GM18858 (cell line): ENCODE results near the gene PALM.
"Not testable (repeated sequence)": the region's sequence is repeated elsewhere in the genome, so short reads cannot be mapped to it uniquely, and the experiment has no call there.

Experiments used
- ATAC-seq: cut with Tn5 transposase; IDR thresholded peaks from one replicate; pipeline ENCODE4 v1.9.1; 2021; ENCODE audit not compliant: unreplicated experiment

The PALM gene

DNA sequence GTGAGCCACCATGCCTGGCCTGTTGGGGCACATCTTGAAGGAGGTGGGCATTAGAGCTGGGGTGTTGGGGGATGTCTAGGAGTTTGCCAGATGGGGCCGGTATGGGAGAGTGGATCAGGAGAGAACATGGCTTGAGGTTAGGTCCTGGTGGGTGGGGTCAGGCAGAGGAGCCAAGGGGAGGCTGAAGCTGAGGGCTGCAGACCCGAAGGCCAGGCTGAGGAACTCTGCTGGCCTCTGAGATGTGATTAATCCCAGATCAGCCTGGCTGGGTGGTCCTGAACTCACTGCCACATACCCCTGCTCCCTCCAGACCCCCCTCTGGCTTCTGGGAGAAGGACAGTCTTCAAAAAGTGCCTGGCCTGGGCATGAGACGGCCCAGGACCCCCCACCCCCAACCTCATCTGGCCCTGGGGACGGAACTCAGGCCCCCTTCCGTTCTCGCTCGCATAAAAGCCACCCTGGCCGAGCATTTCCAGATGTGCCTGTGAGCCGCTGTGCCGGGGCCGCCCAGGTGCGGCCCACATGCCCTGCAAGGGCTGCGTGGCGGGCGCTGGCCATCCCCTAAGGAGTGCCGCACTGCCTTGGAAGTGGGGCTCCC, 29.8 kb upstream of the PALM start:
- ATAC-seq = no peak

DNA sequence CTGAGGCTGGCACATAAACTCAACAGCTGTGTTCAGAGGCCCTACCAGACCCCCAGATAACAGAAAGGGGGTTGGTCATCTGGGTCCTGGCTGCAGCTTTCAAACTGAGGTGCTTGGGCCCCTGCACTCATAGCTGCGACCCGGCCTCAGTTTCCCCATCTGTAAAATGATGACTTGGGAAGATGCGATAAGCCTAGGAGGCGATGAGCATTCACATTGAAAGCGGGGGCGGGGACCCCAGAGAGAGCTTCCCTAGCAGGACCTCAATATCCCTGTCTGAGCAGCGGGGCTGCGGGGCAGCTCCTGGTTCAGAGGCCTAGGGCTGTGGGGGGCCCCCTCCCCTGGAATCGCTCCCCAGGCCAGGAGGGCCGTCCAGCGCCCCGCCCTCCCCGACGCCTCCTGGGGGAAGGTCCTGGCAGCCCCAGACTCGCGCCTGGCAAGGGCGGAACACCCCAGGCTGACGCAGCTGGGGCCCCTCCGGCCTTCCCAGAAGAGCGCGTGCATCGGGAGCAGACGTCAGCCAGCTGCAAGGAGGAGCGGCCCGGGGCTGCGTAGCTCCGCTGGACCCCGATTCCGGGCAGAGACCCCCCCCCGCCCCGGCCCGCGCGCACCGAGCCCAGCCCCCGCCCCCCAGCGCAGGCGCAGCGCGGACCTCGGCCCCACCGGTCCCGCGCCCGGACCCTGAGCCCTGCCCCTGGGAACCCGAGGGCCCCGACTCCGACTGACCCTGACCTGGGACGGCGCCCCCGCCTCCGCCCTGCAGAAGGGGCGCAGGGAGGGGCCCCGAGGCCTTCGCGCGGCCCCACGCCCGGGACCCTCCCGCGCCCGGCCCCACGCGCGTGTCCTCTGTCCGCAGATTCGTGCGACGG, 29.1 kb upstream of the PALM start:
- ATAC-seq = no peak

DNA sequence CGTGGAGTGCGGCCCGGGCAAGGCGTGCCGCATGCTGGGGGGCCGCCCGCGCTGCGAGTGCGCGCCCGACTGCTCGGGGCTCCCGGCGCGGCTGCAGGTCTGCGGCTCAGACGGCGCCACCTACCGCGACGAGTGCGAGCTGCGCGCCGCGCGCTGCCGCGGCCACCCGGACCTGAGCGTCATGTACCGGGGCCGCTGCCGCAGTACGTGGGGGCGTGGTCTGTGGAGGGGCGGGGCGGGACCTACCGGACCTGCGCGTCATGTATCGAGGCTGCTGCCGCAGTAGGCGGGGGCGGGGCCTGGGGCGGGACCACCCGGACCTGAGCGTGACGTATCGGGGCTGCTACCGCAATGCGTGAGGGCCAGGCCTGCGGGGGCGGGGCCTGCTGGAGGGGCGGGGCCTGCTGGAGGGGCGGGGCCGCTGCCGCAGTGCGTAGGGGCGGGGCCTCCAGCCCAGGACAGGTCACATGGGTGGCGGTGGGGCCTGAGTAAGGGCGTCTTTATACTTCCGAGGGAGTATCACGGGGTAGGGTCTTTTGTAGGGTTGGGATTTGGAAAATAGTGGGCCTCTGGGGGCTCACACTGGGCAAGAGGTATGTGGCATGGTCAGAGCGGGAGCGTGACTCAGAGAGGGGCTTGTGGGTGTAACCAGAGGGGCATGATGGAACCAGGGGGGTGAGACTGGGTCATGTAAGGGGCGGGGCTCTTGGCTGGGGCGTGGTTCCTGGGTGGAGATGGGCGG, 28.3 kb upstream of the PALM start:
- peak; percentile 52 for ATAC-seq

DNA sequence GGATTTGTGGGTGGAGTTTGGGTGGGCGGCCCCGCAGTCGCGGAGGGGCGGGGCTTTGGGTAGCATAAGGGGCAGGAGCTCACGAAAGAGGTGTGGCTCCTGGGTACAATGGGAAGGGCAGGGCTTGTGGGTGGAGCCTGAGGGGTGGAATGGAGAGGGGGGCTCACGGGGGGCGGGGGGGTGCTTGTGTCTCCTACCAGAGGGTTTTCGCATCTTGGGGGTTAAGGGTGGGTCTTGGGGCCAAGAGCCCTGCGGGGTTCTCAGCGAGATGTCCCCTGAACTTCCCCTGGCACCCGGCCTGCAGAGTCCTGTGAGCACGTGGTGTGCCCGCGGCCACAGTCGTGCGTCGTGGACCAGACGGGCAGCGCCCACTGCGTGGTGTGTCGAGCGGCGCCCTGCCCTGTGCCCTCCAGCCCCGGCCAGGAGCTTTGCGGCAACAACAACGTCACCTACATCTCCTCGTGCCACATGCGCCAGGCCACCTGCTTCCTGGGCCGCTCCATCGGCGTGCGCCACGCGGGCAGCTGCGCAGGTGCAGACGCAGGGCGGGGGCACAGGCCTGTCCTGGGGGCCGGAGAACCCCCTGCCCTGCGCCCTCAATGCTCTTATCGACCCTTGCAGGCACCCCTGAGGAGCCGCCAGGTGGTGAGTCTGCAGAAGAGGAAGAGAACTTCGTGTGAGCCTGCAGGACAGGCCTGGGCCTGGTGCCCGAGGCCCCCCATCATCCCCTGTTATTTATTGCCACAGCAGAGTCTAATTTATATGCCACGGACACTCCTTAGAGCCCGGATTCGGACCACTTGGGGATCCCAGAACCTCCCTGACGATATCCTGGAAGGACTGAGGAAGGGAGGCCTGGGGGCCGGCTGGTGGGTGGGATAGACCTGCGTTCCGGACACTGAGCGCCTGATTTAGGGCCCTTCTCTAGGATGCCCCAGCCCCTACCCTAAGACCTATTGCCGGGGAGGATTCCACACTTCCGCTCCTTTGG, 27.4 kb upstream of the PALM start:
- no peak for ATAC-seq

DNA sequence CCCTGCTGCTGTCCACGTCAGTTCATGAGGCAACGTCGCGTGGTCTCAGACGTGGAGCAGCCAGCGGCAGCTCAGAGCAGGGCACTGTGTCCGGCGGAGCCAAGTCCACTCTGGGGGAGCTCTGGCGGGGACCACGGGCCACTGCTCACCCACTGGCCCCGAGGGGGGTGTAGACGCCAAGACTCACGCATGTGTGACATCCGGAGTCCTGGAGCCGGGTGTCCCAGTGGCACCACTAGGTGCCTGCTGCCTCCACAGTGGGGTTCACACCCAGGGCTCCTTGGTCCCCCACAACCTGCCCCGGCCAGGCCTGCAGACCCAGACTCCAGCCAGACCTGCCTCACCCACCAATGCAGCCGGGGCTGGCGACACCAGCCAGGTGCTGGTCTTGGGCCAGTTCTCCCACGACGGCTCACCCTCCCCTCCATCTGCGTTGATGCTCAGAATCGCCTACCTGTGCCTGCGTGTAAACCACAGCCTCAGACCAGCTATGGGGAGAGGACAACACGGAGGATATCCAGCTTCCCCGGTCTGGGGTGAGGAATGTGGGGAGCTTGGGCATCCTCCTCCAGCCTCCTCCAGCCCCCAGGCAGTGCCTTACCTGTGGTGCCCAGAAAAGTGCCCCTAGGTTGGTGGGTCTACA, 25.9 kb upstream of the PALM start:
- no peak for ATAC-seq

DNA sequence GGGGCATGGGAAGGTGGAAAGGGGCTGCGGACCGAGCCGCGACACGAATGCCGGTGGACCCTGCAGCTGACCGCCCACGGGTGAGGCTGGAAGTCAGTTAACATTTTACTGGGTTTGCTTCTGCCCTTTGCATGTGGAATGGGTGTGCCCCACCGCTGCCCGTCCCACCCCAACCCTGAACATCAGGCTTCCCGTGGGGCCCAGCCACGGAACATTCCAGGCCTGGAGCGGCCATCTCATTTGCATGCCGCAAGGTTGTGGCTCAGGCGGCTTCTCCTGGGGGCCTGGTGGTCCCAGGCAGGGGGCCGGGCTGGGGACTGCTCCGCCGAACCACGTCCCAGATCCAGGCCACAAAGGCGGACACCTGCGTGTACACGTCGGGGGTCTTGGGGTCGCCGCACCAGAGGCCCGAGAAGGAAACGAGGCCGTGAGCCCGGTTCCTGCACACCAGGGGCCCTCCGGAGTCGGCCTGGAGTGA, 23.2 kb upstream of the PALM start:
- no peak for ATAC-seq

DNA sequence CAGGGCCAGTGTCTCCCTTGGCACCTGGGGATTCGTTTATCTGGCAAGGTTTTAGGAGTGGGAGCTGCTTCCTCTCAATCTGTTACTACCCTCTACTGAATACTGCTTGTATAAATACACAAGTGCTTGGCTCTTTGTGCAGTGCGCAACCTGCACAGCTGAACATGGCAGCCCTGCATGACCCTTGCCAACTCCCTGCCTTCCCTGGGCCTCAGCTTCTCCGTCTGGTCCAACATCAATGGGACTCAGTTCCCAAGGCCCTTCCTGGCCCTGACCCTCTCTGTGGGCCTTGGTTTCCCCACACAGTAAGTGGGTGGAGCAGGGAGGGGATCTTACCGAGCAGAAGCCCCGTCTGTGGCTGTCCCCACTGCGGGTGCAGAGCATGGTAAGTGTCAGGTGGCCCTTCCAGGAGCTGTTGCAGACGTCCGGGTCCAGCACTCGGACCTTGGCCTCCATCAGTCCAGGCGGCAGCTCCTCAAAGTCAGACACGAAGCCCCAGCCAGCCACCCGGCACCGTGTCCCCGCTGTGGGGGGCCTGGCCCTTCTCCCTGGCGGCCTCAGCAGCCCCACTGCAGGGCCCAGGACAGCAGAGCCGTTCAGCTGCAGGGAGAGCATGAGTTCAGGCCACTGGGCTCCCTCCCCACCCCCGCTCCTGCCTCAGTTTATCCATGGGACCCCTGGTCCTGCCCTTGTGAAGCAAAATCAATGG, 22.0 kb upstream of the PALM start:
- ATAC-seq = no peak

DNA sequence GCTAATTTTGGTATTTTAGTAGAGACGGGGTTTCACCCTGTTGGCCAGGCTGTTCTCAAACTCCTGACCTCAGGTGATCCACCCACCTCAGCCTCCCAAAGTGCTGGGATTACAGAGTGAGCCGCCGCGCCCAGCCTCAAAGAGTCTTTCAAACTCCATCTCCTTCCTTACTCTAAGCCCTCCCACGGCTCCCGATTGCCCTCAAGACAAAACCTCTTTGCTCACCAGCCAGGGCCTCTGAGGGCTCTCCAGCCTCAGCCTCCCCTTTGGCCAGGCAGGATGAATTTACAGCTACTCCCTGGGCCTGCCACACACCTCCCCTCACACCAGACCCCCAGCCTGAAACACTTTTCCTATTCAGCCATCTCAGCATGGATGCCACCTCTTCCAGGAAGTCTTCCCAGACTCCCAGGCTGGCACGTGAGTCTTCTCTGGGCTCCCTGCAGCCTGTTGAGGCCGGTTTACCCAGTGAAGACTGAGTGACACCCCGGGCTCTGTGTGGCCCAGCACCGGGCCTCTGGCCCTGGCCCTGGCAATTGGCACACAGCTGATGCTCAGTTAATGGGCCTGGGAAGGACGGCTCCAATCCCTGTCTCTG, 21.1 kb upstream of the PALM start:
- ATAC-seq = no peak

DNA sequence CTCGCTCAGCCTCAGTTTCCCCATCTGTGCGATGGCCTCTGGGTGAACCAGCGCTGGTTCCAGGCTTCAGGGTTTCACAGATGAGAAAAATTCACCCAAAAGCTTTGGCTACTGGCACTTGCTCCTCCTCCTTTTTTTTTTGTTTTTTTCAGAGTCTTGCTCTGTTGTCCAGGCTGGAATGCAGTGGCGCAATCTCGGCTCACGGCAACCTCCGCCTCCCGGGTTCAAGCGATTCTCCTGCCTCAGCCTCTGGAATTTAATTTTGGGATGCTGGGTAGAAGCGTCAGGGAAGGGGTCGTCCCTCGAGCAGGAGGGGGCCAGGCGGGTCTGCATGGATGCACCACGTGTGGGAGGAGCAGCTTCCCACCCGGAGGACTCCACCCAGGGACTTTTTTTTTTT, 20.5 kb upstream of the PALM start:
- ATAC-seq = no peak

DNA sequence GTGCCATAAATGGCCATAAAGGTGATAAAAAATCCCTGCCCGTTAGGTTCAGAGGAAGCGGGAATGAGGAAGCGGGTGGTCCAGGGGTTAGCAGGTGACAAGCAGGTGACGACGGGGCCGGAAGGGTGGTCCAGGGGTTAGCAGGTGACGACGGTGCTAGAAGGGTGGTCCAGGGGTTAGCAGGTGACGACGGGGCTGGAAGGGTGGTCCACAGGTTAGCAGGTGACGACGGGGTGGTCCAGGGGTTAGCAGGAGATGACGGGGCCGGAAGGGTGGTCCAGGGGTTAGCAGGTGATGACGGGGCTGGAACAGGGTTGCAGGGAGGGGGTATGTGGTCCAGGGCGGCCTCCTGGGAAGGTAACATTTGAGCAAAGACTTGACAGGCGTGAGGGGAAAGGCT, 19.7 kb upstream of the PALM start:
- no peak for ATAC-seq

DNA sequence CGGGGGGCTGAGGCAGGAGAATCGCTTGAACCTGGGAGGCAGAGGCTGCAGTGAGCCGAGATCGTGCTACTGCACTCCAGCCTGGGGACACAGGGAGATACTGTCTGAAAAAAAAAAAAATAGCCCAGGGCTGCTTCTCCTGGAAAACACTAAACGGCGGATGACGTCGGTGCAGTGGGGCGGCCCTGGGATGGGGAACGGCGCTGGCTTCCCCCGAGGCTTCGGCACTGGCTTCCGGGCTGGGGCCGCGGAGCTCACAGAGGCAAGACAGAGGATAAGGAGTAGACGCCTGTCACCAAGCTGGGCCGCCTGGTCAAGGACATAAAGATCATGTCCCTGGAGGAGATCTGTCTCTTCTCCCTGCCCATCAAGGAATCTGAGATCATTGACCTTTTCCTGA, 18.5 kb upstream of the PALM start:
- ATAC-seq = no peak

DNA sequence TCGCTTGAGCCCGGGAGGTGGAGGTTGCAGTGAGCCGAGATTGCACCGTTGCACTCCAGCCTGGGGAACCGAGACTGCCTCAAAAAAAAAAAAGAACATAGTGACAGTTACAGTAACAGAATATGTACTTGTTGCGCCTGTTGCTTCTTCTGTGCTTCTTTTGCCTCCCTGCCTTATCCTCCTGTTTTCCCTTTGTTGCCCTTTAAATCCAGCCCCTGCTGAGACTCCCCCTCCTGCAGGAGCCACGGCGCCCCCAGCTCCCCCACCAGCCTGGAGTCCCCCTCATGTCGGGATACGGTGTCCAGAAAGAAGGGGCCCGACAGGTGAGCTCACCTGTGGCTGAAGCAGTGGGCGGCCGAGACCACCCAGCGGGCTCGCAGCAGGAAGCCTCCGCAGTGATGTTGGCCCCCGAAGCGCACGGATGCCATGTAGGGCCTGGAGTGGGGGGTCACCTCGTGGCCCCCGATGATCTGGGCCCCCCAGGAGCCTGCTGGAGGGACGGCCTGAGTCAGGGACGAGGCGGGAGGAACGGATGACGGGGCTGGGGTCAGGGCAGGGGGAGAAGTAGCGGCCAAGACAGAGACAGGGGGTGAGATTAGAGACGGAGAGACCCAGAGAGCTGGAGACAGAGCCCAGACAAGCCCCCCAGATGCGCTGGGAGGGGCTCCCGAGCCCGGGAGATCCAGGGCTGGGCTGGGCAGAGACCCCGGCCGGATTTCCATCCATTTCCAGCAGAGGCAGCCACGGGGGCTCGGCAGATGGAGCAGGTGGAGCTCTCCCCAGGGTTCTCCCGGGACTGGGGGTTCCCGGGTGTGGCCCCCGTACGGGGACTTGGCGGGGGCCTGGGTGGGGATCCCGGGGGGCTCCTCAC, 14.0 kb upstream of the PALM start:
- ATAC-seq = no peak

DNA sequence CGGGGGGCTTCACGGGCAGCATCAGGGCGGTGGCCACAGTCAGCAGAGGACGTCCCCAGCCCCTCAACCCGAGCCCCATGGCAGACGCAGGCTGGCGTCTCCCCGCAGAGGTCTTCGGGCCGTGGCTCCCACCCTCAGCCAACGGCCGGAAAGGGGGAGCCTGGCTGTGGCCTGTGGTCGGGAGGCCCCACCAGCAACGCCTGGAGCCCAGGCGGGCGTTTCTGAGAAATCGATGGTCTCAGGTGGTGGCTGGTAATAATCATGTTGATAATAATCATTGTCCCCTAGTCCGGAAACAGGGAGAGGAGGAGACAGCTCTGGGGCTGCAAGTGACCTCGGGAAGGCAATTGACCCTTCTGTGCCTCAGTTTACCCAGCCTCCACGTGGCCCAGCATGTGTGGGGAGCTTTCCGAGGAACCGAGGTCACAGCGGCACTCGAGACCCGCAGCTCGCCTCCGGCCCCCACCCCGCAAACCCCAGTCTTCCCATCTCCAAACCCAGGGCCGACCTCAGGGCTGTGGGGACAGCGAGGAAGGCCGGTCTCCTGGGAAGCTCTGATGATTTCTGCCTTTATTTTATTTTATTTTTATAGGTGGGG, 13.3 kb upstream of the PALM start, which contains the start of gene PRSS57:
Gene PRSS57, minus strand, starts transcription at position 101 of the 598 bp plus-strand sequence. Its CDS starts 22 bp downstream, at position 79.
- ATAC-seq = no peak

DNA sequence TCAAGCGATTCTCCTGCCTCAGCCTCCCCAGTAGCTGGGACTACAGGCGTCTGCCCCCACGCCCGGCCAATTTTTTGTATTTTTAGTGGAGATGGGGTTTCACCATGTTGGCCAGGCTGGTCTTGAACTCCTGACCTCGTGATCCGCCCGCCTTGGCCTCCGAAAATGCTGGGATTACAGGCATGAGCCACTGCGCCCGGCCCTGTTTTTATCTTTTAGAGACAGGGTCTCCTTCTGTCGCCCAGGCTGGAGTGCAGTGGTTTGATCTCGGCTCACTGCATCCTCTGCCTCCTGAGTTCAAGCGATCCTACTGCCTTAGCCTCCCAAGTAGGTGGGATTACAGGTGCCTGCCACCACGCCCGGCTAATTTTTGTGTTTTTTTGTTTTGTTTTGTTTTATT, 10.2 kb upstream of the PALM start:
- not testable (repeated sequence) for ATAC-seq

DNA sequence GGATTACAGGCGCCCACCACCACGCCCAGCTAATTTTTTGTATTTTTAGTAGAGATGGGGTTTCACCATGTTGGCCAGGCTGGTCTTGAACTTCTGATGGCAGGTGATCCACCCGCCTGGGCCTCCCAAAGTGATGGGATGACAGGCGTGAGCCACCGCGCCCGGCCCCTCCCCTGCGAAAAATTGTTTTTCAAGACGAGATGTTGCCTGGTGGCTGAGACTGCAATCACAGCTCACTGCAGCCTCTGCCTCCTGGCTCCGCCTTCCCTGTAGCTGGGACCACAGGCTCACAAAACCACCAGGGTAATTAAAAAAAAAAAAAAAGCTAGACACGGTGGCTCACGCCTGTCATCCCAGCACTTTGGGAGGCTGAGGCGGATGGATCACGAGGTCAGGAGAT, 8.8 kb upstream of the PALM start:
- ATAC-seq = not testable (repeated sequence)

DNA sequence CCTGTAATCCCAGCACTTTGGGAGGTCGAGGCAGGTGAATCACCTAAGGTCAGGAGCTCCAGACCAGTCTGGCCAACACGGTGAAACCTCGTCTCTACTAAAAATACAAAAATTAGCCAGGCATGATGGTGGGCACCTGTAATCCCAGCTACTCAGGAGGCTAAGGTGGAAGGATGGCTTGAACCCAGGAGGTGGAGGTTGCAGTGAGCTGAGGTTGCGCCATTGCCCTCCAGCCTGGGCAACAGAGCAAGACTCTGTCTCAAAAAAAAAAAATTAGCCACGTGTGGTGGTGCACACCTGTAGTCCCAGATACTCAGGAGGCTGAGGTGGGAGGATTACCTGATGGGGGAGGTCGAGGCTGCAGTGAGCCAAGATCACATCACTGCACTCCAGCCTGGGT, 5.9 kb upstream of the PALM start:
- ATAC-seq = not testable (repeated sequence)

DNA sequence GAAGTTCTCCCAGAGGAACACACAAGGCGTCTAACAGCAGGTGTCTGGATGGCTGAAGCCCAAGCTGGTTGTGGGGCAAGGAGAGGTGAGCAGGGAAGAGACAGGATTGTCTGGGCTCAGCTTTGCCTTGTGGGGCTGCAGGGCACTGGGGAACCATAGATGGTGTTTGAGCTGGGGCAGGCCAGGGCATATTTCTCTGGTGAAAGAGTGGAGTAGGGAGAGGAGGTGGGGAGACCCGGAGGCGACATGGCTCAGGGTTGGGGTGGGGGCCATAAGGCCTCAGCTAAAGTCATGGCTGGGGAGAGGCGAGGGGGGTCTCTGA, 5.4 kb upstream of the PALM start:
- ATAC-seq = no peak
